Psoas muscle (tissue), 8 donors: ENCODE results near the gene DSCAM. TPM values are rescaled to one million over a fixed set of nuclear protein-coding genes. Genes with fewer than 3 reads are reported as not detected.

Source experiments
- ATAC-seq, 4 donors: fragments of 200-7000 bp; cut with Tn5 transposase; one replicate each; pipeline ENCODE4 v1.9.1; 2020; ENCODE audit warnings: moderate library complexity in 3 of 4, mild to moderate bottlenecking in 2 of 4
- DNase-seq, 2 donors: peaks; one replicate each; pipeline ENCODE4 v3.0.0-alpha.2; 2020
- H3K27ac ChIP-seq: fragments of 200-600 bp; one replicate; pipeline ENCODE4 v1.8.0; 2022
- H3K27me3 ChIP-seq, 3 donors: fragments of 200-600 bp in 1 of 3; one replicate each; pipeline versions ENCODE4 v1.6.1 to v1.8.0; 2013 to 2022; ENCODE audit warnings: low read length in 2 of 3, mild to moderate bottlenecking in 2 of 3, moderate library complexity in 1 of 3; ENCODE audit not compliant: insufficient read depth in 3 of 3
- H3K36me3 ChIP-seq, 2 donors: fragments of 200-600 bp in 1 of 2; one replicate each; pipeline versions ENCODE4 v1.6.1 to v1.8.0; 2013 to 2022; ENCODE audit warnings: low read depth in 1 of 2, mild to moderate bottlenecking in 1 of 2, moderate library complexity in 1 of 2; ENCODE audit not compliant: insufficient read depth in 1 of 2
- H3K4me1 ChIP-seq: fragments of 200-600 bp; one replicate; pipeline ENCODE4 v1.8.0; 2022
- H3K4me3 ChIP-seq: fragments of 200-600 bp; one replicate; pipeline ENCODE4 v1.8.0; 2022; ENCODE audit warnings: mild to moderate bottlenecking
- H3K9me3 ChIP-seq: fragments of 200-600 bp; one replicate; pipeline ENCODE4 v1.8.0; 2022
- WGBS, 3 donors: extraction: QIAGEN DNeasy Blood & Tissue Kit; methylation state at CpG; one replicate each; pipeline versions ENCODE4 v1.1.6 to v1.1.7; 2013; 5-methylcytosine and 5-hydroxymethylcytosine counted together
- intact Hi-C, 2 donors: fragments of 100-400 bp; cut with DNase I; formaldehyde crosslinking; loops; one replicate each; pipeline versions ENCODE4 v1.11.0 to v1.14.2; 2022
- polyA plus RNA-seq, 3 donors: library from polyadenylated mRNA; stranded (reverse); fragments of 200-250 nt; gene quantifications; one replicate each; pipeline ENCODE4 v1.2.3, GENCODE V29; 2013
- total RNA-seq, 4 donors: library from RNA; stranded (reverse); fragmentation: NEBNext Ultra II Directional in 2 of 4; extraction: Animal tissue kit (Norgen Biotek cat#: 25700) in 2 of 4; gene quantifications; one replicate each; pipeline versions ENCODE4 v1.2.1 to v1.2.4, GENCODE V29; 2021 to 2023
- TF ChIP-seq, protein P1 (sequence below): fragments of 200-600 bp; IDR thresholded peaks from one replicate; pipeline ENCODE4 v1.8.0; 2022; ENCODE audit warnings: antibody characterized with exemption
- donor health status: healthy with polysubstance abuse.
- donor health status: DM: no; HTN: no; CAD: no; lungs with moderate emphysema.
- donor health status: Bipolar disorder and iron deficiency.
- donor health status: healthy.
- donor health status: DM: yes; HTN: yes; CAD: no.
- donor health status: DM: no; HTN: no; CAD: no.
- donor health status: DM: no; HTN: no; CAD: no.
- donor health status: DM: yes; HTN: yes; CAD: no.

Gene DSCAM
- total and polyA plus RNA-seq, 7 donors = 0.03 to 0.04 TPM; not detected in 5

DNA sequence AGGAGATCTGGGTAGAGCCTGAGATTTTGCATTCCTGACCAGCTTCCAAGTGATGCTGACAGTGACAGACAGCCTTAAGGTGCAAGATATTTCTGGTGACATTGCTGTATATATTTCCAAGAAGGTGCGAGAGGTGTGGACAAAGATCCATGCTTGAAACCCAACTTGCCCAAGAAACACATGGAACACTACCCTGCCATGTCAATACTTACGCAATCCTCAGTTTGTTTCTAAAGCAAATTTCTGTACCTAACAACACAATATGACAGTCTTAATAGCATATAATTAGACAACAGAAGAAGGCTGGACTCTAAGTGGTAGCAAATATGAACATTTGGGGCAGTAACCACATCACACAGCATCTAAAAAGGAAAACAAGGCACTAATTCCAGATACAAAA is 260.4 kb downstream of the DSCAM start:
- ATAC-seq (no peak), DNase-seq (no peak)
- no peak overlapping the region for H3K27ac ChIP-seq
- H3K27me3 ChIP-seq = no peaks in the 10 kb centered on the region
- H3K36me3 ChIP-seq = no peaks in the 10 kb centered on the region
- H3K9me3 ChIP-seq = no peaks in the 10 kb centered on the region
- no peak overlapping the region for H3K4me3 ChIP-seq
- intact Hi-C loops = no loop called here
- 87 to 98% (median 96%) methylated on average over 2 of the region's 2 CpGs for WGBS, 3 donors
- TF ChIP-seq, protein P1, sequence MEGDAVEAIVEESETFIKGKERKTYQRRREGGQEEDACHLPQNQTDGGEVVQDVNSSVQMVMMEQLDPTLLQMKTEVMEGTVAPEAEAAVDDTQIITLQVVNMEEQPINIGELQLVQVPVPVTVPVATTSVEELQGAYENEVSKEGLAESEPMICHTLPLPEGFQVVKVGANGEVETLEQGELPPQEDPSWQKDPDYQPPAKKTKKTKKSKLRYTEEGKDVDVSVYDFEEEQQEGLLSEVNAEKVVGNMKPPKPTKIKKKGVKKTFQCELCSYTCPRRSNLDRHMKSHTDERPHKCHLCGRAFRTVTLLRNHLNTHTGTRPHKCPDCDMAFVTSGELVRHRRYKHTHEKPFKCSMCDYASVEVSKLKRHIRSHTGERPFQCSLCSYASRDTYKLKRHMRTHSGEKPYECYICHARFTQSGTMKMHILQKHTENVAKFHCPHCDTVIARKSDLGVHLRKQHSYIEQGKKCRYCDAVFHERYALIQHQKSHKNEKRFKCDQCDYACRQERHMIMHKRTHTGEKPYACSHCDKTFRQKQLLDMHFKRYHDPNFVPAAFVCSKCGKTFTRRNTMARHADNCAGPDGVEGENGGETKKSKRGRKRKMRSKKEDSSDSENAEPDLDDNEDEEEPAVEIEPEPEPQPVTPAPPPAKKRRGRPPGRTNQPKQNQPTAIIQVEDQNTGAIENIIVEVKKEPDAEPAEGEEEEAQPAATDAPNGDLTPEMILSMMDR = no peak
- no peaks in the 10 kb centered on the region for H3K4me1 ChIP-seq

DNA sequence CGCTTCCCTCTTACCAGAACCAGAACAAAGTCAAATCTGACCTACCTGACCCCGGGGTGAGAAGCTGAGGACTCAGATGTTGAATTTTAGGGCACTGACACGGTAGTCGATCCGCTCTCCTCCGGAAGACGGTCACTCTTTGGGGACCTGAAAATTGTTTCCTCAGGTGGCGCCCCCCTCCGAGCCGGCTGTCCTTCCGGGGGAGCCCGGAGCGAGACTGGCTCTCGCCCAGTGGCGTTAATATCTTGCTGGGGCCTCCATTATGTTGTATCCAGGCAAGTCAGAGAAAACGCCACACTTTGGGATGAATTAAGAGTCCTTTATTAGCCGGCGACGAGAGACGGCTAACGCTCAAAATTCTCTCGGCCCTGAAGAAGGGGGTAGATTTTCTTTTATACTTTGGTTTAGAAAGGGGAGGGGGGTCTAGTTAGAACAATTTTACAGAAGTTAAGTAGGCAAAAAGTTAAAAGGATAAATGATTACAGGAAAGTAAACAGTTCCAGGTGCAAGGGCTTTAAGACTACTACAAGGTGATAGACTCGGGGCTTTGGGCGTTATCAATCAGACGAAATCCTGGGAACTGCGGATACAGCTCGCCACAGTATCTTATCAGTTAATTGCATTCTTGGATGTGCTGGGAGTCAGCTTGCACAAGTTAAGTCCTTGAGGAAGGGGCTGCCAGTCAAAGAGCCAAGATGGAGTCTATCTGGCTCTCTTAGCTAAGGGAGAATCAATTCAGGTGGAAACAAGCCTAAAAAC is 269.5 kb downstream of the DSCAM start:
- WGBS, 3 donors = 93 to 96% (median 93%) methylated on average over 27 of the region's 27 CpGs
- no peak for ATAC-seq

DNA sequence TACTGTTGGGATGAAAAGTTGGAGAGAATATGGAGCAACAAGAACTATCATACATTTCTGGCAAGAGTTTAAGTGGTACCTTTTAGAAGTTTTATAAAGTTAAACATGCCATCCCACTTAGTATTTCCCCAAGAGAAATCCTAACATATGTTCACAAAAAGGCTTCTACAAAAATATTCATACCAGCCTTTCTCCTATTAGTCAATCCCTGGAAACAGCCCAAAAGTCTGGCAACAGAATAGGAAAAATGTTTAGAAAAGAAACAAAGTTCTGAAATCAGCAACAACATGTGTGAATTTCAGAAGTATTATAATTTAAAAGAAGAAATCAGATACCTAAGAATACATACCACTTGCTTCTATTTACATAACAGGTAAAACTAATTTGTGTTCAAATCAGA is 271.0 kb downstream of the DSCAM start:
- intact Hi-C loops = no loop called here
- no peaks in the 10 kb centered on the region for H3K9me3 ChIP-seq
- no peak for DNase-seq
- H3K36me3 ChIP-seq = no peaks in the 10 kb centered on the region
- TF ChIP-seq, protein P1 = no peak
- H3K4me1 ChIP-seq = no peaks in the 10 kb centered on the region
- H3K4me3 ChIP-seq = no peak overlapping the region
- H3K27me3 ChIP-seq = no peaks in the 10 kb centered on the region
- no peak overlapping the region for H3K27ac ChIP-seq
- no peak for ATAC-seq

More for the DNA sequence above, 269.5 kb downstream of the DSCAM start:
- Histone ChIP-seq H3K27ac (no peak overlapping the region), H3K4me3 (no peak overlapping the region), H3K36me3 (no peaks in the 10 kb centered on the region), H3K9me3 (no peaks in the 10 kb centered on the region), H3K27me3 (no peaks in the 10 kb centered on the region), H3K4me1 (no peaks in the 10 kb centered on the region)
- TF ChIP-seq, protein P1 = no peak
- no peak for DNase-seq
- intact Hi-C loops = no loop called here

DNA sequence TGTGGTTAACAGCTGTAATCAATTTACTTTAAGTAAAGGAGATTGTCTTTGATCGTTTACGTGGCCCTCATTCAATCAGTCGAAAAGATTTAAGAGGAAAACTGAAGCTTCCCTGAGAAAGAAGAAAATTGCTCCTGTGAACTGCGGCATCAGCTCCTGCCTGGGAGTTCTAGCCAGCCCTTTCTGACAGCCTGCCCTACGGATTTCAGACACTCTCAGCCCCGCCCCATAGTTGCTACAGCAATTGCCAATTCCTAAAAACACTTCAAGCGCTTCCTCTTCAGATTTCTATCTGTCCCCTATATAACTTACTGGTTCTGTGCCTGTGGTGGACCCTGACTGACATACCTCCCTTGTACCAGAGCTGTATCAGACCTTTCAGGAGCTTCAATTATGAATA is 277.6 kb downstream of the DSCAM start:
- Histone ChIP-seq H3K9me3 (no peaks in the 10 kb centered on the region), H3K36me3 (no peaks in the 10 kb centered on the region), H3K27ac (no peak overlapping the region), H3K4me3 (no peak overlapping the region), H3K27me3 (no peaks in the 10 kb centered on the region), H3K4me1 (no peaks in the 10 kb centered on the region)
- intact Hi-C loops = no loop called here
- TF ChIP-seq, protein P1 = no peak
- ATAC-seq (no peak), DNase-seq (no peak)
- 45 to 62% (median 48%) methylated on average over 7 of the region's 7 CpGs for WGBS, 3 donors

DNA sequence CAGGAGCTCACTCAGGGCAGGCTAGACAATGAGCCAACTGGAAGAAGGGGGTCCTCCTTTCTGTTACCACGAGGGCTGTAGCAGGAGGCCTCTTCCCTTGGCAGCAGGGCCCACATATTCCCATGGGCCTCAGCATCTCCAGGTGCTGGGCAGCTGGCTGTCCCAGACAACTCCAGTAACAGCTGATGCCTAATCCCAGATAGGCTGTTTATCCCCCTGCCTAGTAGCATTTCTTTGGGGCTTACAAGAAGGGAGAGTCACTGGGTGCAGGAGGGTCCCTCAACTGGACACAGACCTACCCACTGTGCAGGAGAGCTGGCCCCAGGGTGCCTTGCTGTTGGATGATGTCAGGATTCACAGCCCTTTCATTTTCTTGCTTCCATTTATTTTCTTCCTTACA is 278.2 kb downstream of the DSCAM start:
- Histone ChIP-seq H3K4me1 (no peaks in the 10 kb centered on the region), H3K9me3 (no peaks in the 10 kb centered on the region), H3K27me3 (no peaks in the 10 kb centered on the region), H3K4me3 (no peak overlapping the region), H3K27ac (no peak overlapping the region), H3K36me3 (no peaks in the 10 kb centered on the region)
- no peak for ATAC-seq
- TF ChIP-seq, protein P1 = no peak
- intact Hi-C loops = no loop called here
- WGBS, 3 donors = 0 to 9% (median 2%) methylated on average over 1 of the region's 1 CpG
- no peak for DNase-seq
